CD4-positive, alpha-beta T cell treated with Interleukin-15 for 1 hour (primary cell): ENCODE results near the gene LRRC56.

ENCODE experiments used
- DNase-seq: peaks from one replicate; pipeline ENCODE4 v3.0.0-alpha.2; 2020

The LRRC56 gene

DNA sequence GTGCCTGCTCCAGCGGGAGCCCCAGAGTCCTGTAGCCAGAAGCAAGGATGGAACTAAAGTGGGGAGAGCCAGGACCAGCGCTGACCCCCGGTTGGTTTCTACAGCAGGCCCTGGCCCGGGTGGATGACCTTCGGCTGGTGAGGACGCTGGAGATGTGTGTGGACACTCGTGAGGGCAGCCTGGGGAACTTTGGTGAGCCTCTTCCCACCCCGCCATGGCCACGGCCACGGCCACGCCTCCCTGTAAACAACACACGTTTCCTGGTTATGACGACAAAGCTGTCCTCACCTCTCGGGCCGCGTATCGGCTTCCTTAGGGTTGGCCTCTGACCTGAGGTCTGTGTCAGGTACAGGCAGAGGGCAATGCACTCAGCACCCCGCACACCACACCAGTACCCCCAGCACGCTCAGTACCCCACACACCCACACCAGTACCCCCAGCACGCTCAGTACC is 4.1 kb downstream of the LRRC56 start:
- DNase-seq: no peak

DNA sequence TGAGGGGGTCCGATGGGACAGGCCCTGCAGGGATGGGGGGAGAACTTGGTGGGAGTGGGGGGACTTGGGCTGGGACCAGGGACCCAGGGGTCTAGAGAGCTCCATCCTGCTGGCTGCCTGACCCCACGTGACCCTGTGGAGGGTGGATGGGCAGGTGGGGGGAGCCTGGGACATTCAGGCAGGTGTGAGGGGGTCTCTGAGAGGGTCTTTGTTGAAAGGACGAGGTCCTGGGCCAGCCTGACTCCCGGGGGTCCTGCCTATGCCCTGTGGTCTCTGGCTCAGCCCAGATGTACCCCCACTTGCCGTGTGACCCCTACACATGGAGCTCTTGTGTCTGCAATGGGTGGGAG is 7.5 kb downstream of the LRRC56 start:
- DNase-seq: no peak

DNA sequence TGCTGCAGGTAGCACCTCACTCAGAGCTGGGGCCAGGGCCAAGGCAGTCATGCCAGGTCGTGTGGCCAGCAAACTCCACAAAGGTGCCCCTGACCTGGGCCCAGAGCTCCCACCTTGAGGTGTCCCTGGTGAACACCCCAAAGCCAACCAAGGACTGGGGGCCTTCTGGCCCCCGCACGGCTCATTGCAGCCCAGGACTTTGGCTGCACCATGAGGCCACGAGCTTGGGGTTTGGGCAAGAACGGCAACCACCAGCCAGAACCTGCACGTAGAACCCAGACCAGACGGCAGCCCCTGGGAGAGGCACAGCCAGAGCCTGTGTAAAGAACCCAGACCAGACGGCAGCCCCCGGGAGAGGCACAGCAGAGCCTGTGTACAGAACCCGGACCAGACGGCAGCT is 7.8 kb downstream of the LRRC56 start:
- no peak for DNase-seq

DNA sequence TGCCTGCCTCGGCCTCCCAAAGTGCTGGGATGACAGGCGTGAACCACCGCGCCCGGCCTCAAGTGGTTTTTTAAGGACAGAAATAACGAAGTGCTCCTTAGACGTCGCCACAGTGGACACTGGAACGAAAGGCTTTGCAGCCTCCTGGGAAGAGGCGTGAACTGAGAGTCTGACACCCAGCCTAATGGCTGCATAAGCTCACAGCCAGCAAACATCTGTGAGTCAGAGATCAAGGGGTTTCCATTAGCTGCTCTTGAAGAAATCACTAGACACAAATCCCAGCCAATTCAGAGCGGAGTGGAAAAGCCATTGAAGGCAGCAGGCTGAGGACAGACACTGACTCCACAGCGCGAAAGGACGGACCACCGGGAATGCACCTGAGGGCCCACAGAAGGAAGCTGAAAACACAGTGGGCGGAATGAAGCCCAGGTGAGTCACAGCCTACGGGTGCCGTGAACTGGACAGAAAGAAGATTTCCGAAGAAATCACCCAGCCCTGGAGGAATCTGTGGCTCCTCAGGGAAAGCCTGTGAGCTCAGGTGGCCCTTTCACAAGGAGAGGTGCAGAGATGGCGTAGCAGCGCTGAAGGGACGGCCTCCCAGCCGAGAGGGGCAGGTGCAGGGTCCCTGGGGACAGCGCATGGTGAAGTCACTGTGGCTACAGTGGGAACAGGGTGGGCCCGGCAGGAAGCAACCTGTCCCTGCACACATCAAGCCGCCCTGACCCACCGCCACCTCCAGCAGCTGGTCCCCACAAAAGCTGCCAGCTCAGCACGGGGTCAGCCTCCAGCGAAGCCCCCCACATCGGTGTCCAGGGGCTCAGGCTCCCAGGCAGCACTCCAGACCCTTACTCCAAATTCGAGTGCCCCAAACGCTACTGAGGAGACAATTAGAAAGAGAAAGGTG is 11.6 kb downstream of the LRRC56 start:
- DNase-seq: no peak

DNA sequence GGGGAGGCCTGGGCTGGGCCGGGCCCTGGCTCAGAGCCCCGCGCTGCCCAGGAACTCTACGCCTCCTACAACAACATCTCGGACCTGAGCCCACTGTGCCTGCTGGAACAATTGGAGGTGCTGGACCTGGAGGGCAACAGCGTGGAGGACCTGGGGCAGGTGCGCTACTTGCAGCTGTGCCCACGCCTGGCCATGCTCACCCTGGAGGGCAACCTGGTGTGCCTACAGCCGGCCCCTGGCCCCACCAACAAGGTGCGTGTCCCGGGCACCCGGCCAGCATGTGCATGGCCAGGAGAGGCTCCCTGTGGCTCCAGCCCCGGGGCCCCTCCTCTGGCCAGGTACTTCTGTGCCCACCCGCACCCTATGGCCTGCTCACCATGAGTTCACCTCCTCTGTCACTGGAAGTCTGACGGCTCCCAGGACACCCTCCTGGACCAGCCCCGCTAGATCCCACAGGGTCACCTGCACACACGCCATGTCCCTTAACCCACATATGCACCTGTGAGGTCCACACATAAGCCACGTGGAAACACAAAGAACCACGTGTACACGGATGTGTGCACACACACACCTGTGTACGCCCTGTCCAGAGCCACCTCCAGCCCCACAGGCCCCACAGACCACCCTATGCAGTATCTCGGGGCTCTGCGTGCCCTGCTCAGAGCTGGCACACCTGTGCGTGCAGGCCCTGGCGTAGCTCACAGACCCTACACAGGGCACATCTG is 12.9 kb downstream of the LRRC56 start:
- no peak for DNase-seq

DNA sequence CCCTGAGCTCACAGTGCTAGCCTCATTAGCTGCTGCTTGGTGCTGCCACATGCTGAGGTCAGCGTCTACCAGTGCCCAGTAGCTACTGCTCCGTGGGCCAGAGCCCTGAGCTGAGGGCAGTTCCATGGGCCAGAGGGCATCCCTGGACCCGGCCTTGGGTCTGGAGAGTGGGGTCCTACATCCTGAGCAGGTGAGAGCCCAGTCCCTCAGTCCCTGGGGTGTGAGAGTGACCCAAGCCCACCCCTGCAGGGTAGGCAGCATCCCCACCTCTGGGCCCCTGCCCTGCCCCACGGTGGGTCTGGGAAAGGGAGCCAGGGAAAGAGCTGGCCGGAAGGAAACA is 13.4 kb downstream of the LRRC56 start:
- no peak for DNase-seq

DNA sequence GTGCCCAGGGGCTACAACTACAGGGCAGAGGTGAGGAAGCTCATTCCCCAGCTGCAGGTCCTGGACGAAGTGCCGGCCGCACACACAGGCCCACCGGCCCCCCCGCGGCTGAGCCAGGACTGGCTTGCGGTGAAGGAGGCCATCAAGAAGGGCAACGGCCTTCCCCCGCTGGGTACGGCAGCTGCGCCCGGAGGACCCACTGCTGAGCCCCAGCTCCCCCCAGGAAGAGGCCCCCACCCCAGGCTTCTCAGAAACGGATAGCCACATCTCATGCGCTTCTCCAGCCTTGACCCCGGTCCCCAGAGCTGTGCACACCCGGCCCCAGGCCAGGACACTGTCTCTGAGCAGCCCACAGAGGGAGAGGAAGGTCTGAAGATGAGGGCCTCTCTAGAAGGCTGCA is 13.8 kb downstream of the LRRC56 start:
- no peak for DNase-seq

DNA sequence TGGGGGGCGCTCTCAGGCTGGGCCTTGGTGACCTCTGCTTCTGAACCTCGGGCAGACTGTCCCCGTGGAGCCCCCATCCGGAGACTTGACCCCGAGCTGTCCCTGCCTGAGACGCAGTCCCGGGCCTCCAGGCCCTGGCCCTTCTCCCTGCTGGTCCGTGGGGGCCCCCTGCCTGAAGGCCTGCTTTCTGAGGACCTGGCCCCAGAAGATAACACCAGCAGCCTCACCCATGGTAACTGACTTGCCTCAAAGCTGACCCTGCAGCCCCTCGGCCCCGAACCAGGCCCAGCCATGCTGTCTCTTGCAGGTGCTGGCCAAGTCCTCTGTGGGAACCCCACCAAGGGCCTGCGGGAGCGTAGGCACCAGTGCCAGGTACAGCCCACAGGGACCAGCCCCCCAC is 14.3 kb downstream of the LRRC56 start:
- DNase-seq: no peak

DNA sequence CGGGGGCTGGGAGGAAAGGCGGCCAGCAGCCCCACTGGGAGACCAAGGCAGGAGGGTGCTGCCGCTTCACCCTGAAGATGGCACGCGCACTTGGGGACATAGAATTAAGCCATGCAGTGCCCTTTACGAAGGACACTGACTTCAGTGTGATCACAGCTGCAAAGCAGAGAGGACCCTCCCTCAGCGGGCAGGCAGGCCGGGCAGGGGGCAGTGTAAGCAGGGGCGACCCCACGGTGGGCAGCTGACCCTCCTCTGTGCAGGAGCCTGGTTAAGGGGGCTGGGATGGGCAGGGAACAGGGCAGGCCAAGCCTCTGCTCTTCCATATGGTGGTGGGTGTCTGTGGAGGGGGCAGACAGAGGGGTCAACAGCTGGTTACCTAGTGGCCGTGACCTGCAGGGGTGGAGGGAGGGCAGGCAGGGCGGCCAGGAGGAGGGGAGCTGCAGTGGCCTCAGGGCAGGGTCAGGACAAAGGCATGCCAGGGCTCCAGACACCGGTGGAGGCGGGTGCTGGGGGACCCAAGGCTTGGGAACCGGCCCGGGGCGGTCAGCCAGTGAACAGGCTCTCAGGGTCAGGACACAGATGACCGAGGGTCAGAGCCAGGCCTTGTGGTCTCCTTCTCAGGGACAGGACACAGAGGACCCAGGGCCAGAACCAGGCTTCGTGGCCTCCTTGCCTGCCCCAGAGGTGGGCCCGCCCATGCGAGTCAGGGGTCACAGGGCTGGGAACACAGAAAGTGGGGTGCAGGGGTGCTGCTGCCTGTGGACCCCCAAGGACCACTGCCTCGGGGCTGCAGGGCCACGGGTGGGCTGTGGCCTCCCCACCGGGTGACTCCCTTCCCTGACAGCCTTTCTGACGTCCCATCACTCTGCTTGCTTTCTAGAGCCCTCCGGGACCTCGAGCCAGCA is 16.0 kb downstream of the LRRC56 start:
- DNase-seq: no peak

DNA sequence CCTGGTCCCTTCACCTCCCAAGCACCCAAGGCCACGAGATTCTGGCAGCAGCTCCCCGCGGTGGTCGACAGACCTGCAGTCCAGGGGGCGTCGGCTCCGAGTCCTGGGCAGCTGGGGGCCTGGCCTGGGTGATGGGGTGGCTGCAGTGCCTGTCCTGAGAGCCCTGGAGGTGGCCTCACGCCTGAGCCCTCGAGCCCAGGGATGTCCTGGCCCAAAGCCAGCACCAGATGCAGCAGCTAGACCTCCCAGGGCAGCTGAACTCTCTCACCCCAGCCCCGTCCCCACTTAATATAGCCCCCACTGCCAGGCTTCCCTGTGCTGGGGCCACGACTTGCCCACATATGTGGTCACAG is 16.6 kb downstream of the LRRC56 start:
- no peak for DNase-seq

DNA sequence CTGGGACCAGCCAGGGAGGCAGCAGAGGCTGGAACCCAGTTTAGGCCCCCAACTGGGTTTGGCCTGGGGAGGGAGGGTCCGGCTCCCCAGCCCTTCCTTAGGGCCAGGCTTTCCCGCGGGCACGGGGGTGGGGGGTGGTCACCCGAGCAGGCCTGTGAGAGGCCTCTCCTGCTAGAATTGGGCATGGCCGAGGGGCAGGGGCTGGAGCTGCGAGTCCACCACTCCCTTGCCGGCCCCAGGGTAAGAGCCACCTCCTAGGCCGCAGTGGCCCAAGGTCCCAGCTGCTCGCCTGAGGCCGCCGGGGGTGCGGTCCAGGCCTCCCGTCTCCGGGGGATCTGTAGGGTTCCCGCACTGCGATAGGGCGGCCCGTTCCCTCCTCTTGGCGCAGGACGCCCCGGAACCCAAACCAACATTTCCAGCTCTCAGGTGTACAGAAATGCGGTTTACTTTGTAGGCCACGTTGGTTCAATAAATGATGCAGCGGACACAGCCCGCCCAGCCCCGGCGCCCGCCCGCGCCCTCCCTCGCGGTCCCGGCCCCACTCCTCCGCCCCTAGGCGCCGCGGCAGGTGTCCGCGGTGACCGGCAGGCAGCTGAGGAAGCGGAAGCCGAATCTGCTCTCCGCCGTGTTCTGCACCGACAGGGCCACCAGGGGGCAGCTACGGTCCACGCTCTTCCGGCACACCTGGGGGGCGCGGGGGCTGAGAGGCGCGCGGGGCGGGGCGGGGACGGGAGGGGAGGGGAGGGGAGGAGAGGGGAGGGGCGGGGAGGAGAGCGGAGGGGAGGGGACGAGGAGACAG is 17.3 kb downstream of the LRRC56 start:
- DNase-seq: peak; percentile 78

DNA sequence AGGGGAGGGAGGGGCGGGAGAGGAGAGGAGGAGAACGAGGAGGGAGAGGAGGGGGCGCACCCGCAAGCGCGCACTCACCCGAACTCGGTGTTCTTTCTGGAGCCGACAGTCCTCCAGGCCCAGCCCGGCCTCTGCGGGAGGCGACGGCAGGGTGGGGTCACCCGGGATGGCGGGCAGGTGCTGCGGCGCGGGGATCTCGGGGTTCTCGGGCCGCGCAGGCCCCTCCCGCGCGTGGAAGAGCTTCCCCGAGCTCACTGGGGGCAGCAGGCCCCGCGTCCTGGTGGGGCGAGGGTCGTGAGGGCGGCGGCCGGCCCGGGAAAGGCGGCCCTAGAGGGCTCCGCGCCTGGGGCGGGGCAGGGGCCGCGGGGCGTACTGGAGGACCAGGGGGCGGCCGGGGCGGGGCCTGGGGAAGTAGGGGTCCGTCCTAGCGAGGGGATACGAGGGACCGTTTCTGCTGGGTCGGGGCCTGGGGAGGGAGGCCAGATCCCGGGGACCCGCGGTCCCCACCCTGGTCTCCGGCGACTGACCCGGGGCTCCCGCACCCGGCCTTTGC is 18.0 kb downstream of the LRRC56 start:
- DNase-seq: no peak

DNA sequence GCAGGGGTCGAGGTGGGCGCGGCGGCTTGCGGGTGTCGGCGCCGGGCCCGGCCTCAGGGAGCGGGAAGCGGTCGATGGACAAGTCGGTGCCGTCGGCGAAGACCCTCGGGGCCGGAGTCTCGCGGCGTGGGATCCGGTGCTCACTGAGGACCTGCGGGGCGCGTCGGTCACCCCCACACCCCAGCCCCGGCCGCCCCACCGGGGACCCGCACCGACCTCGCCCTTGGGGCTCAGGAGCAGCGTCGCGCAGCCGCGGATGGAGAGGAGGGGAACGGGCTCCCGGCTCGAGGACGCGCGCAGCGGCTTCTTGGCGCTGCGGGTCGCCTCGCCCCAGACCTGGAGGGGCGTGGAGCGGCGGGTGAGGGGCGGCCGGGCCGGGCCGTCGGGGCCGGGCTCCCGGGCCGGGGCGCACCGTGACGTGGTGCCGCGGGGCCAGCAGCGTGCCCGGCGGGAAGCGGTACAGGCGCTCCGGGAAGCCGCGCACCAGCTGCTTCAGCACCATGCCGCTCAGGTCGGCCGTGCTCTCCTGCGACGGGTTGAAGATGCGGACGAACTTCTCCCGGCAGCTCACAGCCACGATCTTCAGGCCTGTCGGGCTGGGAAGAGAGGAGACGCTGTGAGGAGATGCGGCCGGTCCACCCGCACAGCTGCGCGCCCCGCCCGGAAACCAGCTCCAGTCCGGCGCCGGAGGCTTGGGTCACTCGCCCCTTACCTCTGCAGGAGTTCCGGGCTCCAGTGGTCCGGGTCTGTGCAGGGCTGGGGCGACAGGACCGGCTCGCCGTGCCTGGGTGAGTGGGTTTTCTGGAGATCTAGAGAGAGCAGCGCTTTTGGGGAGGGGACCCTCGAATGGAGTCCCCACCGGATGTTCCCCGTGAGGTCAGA is 18.7 kb downstream of the LRRC56 start:
- no peak for DNase-seq

DNA sequence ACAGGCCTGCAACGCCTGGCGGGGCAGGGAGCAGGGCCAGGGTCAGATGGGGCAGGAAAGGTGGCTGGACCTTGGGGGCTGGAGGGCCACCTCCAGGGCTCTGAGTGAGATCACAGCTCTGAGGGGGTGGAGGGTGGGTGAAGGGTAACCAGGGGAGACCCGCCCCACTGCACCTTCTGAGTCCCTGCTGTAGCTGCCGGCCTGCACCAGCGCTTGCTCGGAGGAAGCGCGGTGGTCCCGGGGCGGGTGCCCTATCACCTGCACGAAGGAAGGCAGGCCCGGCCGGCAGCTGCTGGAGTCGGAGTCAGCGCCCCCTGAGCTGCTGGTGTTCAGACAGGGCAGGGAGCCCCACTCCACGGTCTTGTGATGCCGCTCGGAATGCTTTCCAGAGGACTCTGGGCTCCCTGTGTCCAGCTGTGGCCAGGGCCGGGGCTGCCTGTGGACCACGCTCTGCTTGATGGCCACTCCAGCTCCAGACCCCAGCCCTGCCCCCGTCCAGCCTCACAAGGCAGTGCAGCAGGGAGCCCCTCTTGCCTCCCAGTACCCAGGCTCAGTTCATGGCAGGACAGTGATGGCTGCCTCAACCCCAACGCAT is 19.4 kb downstream of the LRRC56 start:
- DNase-seq: no peak

DNA sequence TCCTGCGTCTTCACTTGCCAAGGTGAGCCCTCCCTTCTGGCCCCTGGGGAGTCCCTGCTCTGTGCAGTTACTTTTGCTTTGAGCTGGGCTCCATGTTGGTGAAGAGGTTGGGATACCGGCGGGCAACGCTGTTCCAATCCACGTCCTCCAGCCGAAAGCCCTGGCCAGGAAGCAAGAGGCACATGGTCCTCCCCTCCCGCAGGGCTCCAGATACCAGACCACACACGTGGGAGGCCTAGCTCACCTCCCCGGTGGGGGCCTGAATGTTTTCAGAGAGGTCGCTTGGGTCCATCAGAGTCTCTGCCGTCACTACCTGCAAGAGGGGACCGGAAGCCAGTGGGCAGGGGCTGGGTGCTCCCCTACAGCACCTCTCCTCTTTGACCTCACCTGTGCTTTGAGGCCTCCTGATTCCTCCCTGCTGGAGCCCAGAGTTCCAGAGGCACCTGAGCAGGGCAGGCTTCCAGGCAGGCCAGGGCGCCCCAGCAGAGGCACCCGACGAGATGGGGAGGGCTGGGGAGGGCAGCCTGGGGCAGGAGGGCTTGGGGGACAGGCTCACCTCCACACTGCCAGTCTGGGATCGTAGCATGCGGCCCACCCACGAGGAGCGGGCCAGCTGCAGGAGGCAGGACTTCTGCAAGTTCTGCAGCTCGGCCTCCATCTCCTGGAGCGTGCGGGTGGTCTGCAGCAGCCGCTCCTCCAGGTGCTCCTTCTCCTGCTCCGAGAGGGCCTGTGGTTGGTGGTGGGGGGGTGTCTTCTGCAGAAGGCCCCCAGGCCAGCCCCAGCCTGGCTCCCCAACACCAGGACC is 20.2 kb downstream of the LRRC56 start:
- DNase-seq: no peak

DNA sequence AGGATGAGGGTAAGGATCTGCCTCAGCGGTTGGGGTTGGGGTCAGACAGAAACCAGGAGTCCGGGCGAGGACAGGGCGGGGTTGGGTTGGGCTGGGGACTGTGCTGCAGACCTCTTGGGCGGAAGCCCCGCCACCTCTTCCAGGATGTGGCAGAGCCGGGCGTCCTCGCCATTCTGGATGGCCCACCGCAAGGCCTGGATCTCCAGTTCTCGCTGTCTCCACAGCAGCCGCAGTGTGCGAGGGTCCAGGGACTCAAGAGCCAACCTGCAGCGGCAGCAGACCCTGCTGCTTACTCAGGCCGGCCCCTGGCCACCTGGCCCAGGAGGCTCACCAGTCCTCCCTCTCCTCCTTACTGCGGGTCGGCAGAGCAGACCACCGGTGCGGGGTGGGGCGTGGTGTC is 21.2 kb downstream of the LRRC56 start:
- no peak for DNase-seq

DNA sequence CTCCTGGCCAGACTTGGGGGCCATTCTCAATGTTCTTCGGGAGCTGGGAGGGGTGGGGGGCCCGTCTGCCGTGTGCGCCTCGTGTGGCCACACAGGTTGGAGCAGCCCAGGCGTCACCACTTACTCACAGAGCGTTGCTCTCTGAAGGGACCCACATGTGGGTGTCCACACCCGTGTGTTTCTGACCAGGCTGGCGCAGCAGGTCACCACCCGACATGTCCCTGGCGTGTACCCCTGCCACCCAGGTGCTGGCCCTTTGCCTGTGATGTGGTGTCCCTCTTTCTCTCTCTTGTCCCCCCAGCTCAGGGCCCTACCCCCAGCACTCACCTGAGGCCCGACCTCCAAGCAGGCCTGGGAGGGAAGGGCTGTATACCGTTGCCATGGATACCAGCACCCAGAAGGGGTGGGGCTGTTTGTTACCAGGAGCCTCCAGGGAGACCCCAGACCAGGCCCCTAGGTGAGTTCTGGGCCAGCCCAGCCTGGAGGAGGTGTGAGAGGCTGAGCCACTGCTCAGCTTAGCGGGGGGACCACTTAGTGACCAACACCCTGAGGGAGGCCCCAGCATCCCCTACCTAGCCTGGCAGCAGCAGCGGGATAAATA is 21.8 kb downstream of the LRRC56 start:
- DNase-seq: no peak

DNA sequence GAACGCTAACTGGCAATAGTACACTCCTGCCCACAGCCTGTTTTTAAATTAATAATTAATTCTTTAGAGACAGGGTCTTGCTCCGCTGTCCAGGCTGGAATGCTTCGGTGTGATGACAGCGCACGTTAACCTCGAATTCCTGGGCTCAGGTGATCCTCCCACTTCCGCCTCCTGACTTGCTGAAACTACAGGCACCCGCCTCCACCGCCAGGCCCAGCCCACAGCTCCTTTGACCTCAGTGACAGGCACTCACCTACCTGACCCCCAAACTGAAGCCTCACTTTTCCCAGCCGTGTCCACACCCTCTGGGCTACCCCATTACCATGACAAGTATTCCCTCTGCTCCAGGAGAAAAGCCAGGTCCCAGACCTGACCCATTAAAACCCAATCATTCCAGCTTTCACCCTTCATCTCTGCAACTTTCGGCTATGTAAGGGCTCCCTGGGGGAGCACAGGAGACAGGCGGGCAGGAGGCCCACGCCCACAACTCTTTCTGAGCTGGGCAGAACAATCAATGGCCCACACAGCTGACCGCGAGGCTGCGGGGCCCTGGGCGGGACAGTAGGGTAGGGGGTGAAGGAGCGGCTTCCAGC is 22.5 kb downstream of the LRRC56 start:
- DNase-seq: no peak
